ENCODE data around the gene UNC93A. TPM values are rescaled to one million over a fixed set of nuclear protein-coding genes. Genes with fewer than 3 reads are reported as not detected.

Gene UNC93A
- total and polyA plus RNA-seq, 9 of the 15 experiments (the other 6 are each of a cell fraction or from before 2014, with no cell fraction given), result not detected

DNA sequence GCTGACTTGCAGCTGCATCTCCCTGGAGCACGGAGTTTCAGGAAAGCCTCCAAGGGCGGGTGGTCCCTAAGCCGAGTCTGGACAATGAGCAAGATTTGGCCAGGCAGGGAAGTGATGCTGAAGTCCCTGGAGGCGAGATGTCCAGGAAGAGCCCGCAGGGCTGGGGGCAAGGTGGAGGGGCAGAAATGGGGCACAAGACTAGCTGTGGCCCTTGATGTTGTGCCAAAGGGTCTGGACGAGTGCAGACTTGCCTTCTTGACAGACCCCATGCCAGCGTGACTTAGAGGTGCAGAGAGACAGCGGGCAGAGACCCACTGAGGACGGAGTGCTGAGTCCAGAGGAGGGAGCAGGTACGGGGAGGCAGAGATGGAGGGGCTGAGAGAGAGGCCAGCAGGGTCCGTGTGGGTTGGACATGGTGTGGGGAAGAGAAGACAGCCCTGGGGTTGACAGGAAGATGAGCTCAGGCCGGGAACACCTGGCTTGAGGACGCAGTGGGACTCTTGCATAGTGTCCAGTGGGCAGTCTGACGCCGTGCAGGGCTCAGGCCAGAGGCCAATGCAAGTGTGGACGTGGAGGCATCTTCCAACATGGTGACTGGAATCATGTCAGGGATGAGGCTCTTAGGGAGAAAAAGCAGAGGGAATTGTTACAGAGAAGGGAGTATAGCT, 8.7 kb downstream of the UNC93A start (continued):
- TF ChIP-seq REST (IDR thresholded peaks at IDR 0.05; ENCODE audit: borderline replicate concordance) (no peak), REST (CRISPR knock-in tag; IDR thresholded peaks at IDR 0.05; ENCODE audit: low read depth) (no peak), STAT5B (CRISPR knock-in tag; IDR thresholded peaks at IDR 0.05) (no peak), POU5F1 (IDR thresholded peaks at IDR 0.05; ENCODE audit: borderline replicate concordance, low read depth, low read length, partially characterized antibody) (no peak)
